ENCODE results near the gene ARSG. TPM values are rescaled to one million over a fixed set of nuclear protein-coding genes. Genes with fewer than 3 reads are reported as not detected.

The ARSG gene
- total RNA-seq, 1 experiment from 2014 or later: 63.2 TPM

- no peak overlapping the region for H3K27ac ChIP-seq (ENCODE audit: low read length)
- no peak overlapping the region for H2AFZ ChIP-seq (ENCODE audit: low read length)
- H3K9me3 ChIP-seq (ENCODE audit: low read length): no peaks in the 10 kb centered on the region
- no peaks in the 10 kb centered on the region for H3K4me1 ChIP-seq (ENCODE audit: low read length)
- no peak overlapping the region for H3K4me3 ChIP-seq (ENCODE audit: low read length)
- H3K27me3 ChIP-seq (ENCODE audit: low read length): no peaks in the 10 kb centered on the region
- no peak for DNase-seq
- no peaks in the 10 kb centered on the region for H3K79me2 ChIP-seq (ENCODE audit: low read length)
- H4K20me1 ChIP-seq (ENCODE audit: insufficient read depth, low read depth, low read length): no peaks in the 10 kb centered on the region
- H3K9me2 ChIP-seq (replicated peaks; ENCODE audit: insufficient read depth, low read length): no peaks in the 10 kb centered on the region
- H3K9ac ChIP-seq (ENCODE audit: low read length): no peak overlapping the region
- no peak overlapping the region for H3K4me2 ChIP-seq (ENCODE audit: low read depth, low read length, poor library complexity, severe bottlenecking)
- 0 out of 2 replicates have a peak, but pooled peaks cover 3% of the 10 kb centered on the region for H3K36me3 ChIP-seq (ENCODE audit: insufficient read depth, low read length)
These were observed 132.9 kb downstream of the ARSG start for GRCh38 chr17:68424203-68424602.

- 0 out of 2 replicates have a peak, but pooled peaks cover 3% of the 10 kb centered on the region for H3K36me3 ChIP-seq (ENCODE audit: insufficient read depth, low read length)
- no peak overlapping the region for H3K27ac ChIP-seq (ENCODE audit: low read length)
- no peak overlapping the region for H2AFZ ChIP-seq (ENCODE audit: low read length)
- no peaks in the 10 kb centered on the region for H3K9me3 ChIP-seq (ENCODE audit: low read length)
- no peaks in the 10 kb centered on the region for H3K4me1 ChIP-seq (ENCODE audit: low read length)
- H3K9me2 ChIP-seq (replicated peaks; ENCODE audit: insufficient read depth, low read length): no peaks in the 10 kb centered on the region
- H4K20me1 ChIP-seq (ENCODE audit: insufficient read depth, low read depth, low read length): no peaks in the 10 kb centered on the region
- H3K27me3 ChIP-seq (ENCODE audit: low read length): no peaks in the 10 kb centered on the region
- no peaks in the 10 kb centered on the region for H3K79me2 ChIP-seq (ENCODE audit: low read length)
- H3K4me2 ChIP-seq (ENCODE audit: low read depth, low read length, poor library complexity, severe bottlenecking): no peak overlapping the region
- no peak overlapping the region for H3K4me3 ChIP-seq (ENCODE audit: low read length)
- DNase-seq: no peak
- no peak overlapping the region for H3K9ac ChIP-seq (ENCODE audit: low read length)
These were observed 133.6 kb downstream of the ARSG start for GRCh38 chr17:68424861-68425260.

GRCh38 chr17:68425979-68426378 is 134.7 kb downstream of the ARSG start:
- Histone ChIP-seq H3K4me2 (ENCODE audit: low read depth, low read length, poor library complexity, severe bottlenecking) (no peak overlapping the region), H4K20me1 (ENCODE audit: insufficient read depth, low read depth, low read length) (no peaks in the 10 kb centered on the region), H2AFZ (ENCODE audit: low read length) (no peak overlapping the region), H3K36me3 (ENCODE audit: insufficient read depth, low read length) (no peaks in the 10 kb centered on the region), H3K79me2 (ENCODE audit: low read length) (no peaks in the 10 kb centered on the region), H3K9me3 (ENCODE audit: low read length) (no peaks in the 10 kb centered on the region), H3K9me2 (replicated peaks; ENCODE audit: insufficient read depth, low read length) (no peaks in the 10 kb centered on the region), H3K27ac (ENCODE audit: low read length) (no peak overlapping the region), H3K27me3 (ENCODE audit: low read length) (no peaks in the 10 kb centered on the region), H3K4me3 (ENCODE audit: low read length) (no peak overlapping the region), H3K9ac (ENCODE audit: low read length) (no peak overlapping the region), H3K4me1 (ENCODE audit: low read length) (no peaks in the 10 kb centered on the region)
- no peak for DNase-seq

- DNase-seq: no peak
- Histone ChIP-seq H3K36me3 (ENCODE audit: insufficient read depth, low read length) (no peaks in the 10 kb centered on the region), H3K4me2 (ENCODE audit: low read depth, low read length, poor library complexity, severe bottlenecking) (no peak overlapping the region), H3K4me3 (ENCODE audit: low read length) (no peak overlapping the region), H3K27me3 (ENCODE audit: low read length) (no peaks in the 10 kb centered on the region), H3K9me2 (replicated peaks; ENCODE audit: insufficient read depth, low read length) (no peaks in the 10 kb centered on the region), H3K9ac (ENCODE audit: low read length) (no peak overlapping the region), H3K27ac (ENCODE audit: low read length) (no peak overlapping the region), H3K79me2 (ENCODE audit: low read length) (no peaks in the 10 kb centered on the region), H3K9me3 (ENCODE audit: low read length) (no peaks in the 10 kb centered on the region), H3K4me1 (ENCODE audit: low read length) (0 out of 2 replicates have a peak, but pooled peaks cover 2% of the 10 kb centered on the region), H4K20me1 (ENCODE audit: insufficient read depth, low read depth, low read length) (no peaks in the 10 kb centered on the region), H2AFZ (ENCODE audit: low read length) (no peak overlapping the region)
These were observed 136.3 kb downstream of the ARSG start for GRCh38 chr17:68427575-68427974.

GRCh38 chr17:68428498-68429172 is 137.3 kb downstream of the ARSG start:
- Histone ChIP-seq H3K9ac (ENCODE audit: low read length) (no peak overlapping the region), H3K4me2 (ENCODE audit: low read depth, low read length, poor library complexity, severe bottlenecking) (no peak overlapping the region), H3K9me3 (ENCODE audit: low read length) (no peaks in the 10 kb centered on the region), H4K20me1 (ENCODE audit: insufficient read depth, low read depth, low read length) (no peaks in the 10 kb centered on the region), H3K27ac (ENCODE audit: low read length) (no peak overlapping the region), H3K9me2 (replicated peaks; ENCODE audit: insufficient read depth, low read length) (no peaks in the 10 kb centered on the region), H3K4me1 (ENCODE audit: low read length) (0 out of 2 replicates have a peak, but pooled peaks cover 2% of the 10 kb centered on the region), H3K27me3 (ENCODE audit: low read length) (no peaks in the 10 kb centered on the region), H3K36me3 (ENCODE audit: insufficient read depth, low read length) (no peaks in the 10 kb centered on the region), H2AFZ (ENCODE audit: low read length) (no peak overlapping the region), H3K4me3 (ENCODE audit: low read length) (no peak overlapping the region), H3K79me2 (ENCODE audit: low read length) (no peaks in the 10 kb centered on the region)
- DNase-seq: no peak

- Histone ChIP-seq H3K9me3 (ENCODE audit: low read length) (no peaks in the 10 kb centered on the region), H3K27ac (ENCODE audit: low read length) (no peak overlapping the region), H4K20me1 (ENCODE audit: insufficient read depth, low read depth, low read length) (no peaks in the 10 kb centered on the region), H3K27me3 (ENCODE audit: low read length) (no peaks in the 10 kb centered on the region), H3K36me3 (ENCODE audit: insufficient read depth, low read length) (no peaks in the 10 kb centered on the region), H3K4me3 (ENCODE audit: low read length) (no peak overlapping the region), H3K9me2 (replicated peaks; ENCODE audit: insufficient read depth, low read length) (no peaks in the 10 kb centered on the region), H3K9ac (ENCODE audit: low read length) (no peak overlapping the region), H3K4me2 (ENCODE audit: low read depth, low read length, poor library complexity, severe bottlenecking) (no peak overlapping the region), H2AFZ (ENCODE audit: low read length) (no peak overlapping the region), H3K79me2 (ENCODE audit: low read length) (no peaks in the 10 kb centered on the region), H3K4me1 (ENCODE audit: low read length) (0 out of 2 replicates have a peak, but pooled peaks cover 2% of the 10 kb centered on the region)
- no peak for DNase-seq
These were observed 138.6 kb downstream of the ARSG start for GRCh38 chr17:68429881-68430280.

- no peak overlapping the region for H2AFZ ChIP-seq (ENCODE audit: low read length)
- H3K27me3 ChIP-seq (ENCODE audit: low read length): no peaks in the 10 kb centered on the region
- no peak overlapping the region for H3K4me3 ChIP-seq (ENCODE audit: low read length)
- DNase-seq: no peak
- no peaks in the 10 kb centered on the region for H3K9me2 ChIP-seq (replicated peaks; ENCODE audit: insufficient read depth, low read length)
- no peaks in the 10 kb centered on the region for H3K36me3 ChIP-seq (ENCODE audit: insufficient read depth, low read length)
- H3K27ac ChIP-seq (ENCODE audit: low read length): no peak overlapping the region
- H3K4me2 ChIP-seq (ENCODE audit: low read depth, low read length, poor library complexity, severe bottlenecking): no peak overlapping the region
- H3K4me1 ChIP-seq (ENCODE audit: low read length): peaks cover 8% of the 10 kb centered on the region
- H3K79me2 ChIP-seq (ENCODE audit: low read length): no peaks in the 10 kb centered on the region
- no peak overlapping the region for H3K9ac ChIP-seq (ENCODE audit: low read length)
- H3K9me3 ChIP-seq (ENCODE audit: low read length): no peaks in the 10 kb centered on the region
- H4K20me1 ChIP-seq (ENCODE audit: insufficient read depth, low read depth, low read length): no peaks in the 10 kb centered on the region
These were observed 139.8 kb downstream of the ARSG start for GRCh38 chr17:68431045-68431608.

- DNase-seq: peak; percentile 81
- Histone ChIP-seq H4K20me1 (ENCODE audit: insufficient read depth, low read depth, low read length) (no peaks in the 10 kb centered on the region), H3K9ac (ENCODE audit: low read length) (no peak overlapping the region), H3K79me2 (ENCODE audit: low read length) (no peaks in the 10 kb centered on the region), H3K9me2 (replicated peaks; ENCODE audit: insufficient read depth, low read length) (no peaks in the 10 kb centered on the region), H3K27me3 (ENCODE audit: low read length) (no peaks in the 10 kb centered on the region), H3K36me3 (ENCODE audit: insufficient read depth, low read length) (no peaks in the 10 kb centered on the region), H3K4me2 (ENCODE audit: low read depth, low read length, poor library complexity, severe bottlenecking) (no peak overlapping the region), H3K9me3 (ENCODE audit: low read length) (no peaks in the 10 kb centered on the region), H3K4me3 (ENCODE audit: low read length) (no peak overlapping the region), H3K27ac (ENCODE audit: low read length) (no peak overlapping the region), H2AFZ (ENCODE audit: low read length) (no peak overlapping the region), H3K4me1 (ENCODE audit: low read length) (peaks cover 13% of the 10 kb centered on the region)
These were observed 140.4 kb downstream of the ARSG start for GRCh38 chr17:68431661-68432071.
